Measurements from ENCODE around the gene CACNA2D1. TPM values are rescaled to one million over a fixed set of nuclear protein-coding genes. Genes with fewer than 3 reads are reported as not detected.
A peak's percentile ranks its signal among the peaks of the same experiment; 100 is the strongest.
"Not testable (repeated sequence)": the region's sequence is repeated elsewhere in the genome, so short reads cannot be mapped to it uniquely, and the experiment has no call there.

The CACNA2D1 gene
- polyA plus RNA-seq, 1 experiment = 19.5 TPM

DNA sequence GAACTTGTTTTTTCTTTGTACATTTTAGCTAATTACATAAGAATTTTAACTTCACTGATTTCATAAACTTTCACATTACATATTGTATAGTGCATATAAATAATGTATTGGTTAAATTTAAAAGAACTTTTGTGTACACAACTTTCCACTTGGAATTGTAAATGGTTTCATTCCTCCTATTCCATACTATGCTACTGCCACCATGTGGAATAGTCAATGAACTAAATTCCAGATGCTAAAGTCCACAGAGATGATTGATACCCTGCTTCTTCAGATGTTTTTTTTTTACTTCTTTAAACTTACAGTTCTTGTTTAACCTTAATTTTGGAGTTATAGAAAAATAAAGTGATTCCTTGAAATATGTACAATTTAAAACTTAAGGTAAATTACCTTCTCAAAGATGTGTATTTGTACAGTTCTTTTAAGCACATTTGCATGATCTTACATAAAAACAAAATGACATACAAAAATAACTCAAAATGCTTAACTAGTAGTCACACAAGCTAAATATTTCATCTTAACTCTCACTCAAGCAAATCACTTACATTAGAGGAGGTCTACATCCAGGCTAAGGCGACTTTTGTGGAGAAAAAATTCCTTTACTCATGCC is 426.1 kb downstream of the CACNA2D1 start:
- Histone ChIP-seq H3K9me3 (ENCODE audit: control insufficient read depth, insufficient read depth, low read length) (no peaks in the 10 kb centered on the region), H3K27ac (ENCODE audit: low read depth, low read length) (no peak overlapping the region), H3K27me3 (ENCODE audit: control insufficient read depth, insufficient read depth, low read length) (no peaks in the 10 kb centered on the region), H3K4me3 (ENCODE audit: low read depth, low read length) (no peak overlapping the region)
- DNase-seq (ENCODE audit: low read depth, low spot score) = peak; percentile 13
- CTCF ChIA-PET = interaction anchor here (0.5 to 6.5 kb wide), 12 partner anchors 26 to 534 kb away, joined by 3 to 132 read pairs (median 4); partner anchors contain the start of gene HGF
- TF ChIP-seq, protein P1, sequence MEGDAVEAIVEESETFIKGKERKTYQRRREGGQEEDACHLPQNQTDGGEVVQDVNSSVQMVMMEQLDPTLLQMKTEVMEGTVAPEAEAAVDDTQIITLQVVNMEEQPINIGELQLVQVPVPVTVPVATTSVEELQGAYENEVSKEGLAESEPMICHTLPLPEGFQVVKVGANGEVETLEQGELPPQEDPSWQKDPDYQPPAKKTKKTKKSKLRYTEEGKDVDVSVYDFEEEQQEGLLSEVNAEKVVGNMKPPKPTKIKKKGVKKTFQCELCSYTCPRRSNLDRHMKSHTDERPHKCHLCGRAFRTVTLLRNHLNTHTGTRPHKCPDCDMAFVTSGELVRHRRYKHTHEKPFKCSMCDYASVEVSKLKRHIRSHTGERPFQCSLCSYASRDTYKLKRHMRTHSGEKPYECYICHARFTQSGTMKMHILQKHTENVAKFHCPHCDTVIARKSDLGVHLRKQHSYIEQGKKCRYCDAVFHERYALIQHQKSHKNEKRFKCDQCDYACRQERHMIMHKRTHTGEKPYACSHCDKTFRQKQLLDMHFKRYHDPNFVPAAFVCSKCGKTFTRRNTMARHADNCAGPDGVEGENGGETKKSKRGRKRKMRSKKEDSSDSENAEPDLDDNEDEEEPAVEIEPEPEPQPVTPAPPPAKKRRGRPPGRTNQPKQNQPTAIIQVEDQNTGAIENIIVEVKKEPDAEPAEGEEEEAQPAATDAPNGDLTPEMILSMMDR (IDR thresholded peaks at IDR 0.05; ENCODE audit: low read depth, low read length) = peak; percentile 65
- POLR2A ChIA-PET = no interaction called here

DNA sequence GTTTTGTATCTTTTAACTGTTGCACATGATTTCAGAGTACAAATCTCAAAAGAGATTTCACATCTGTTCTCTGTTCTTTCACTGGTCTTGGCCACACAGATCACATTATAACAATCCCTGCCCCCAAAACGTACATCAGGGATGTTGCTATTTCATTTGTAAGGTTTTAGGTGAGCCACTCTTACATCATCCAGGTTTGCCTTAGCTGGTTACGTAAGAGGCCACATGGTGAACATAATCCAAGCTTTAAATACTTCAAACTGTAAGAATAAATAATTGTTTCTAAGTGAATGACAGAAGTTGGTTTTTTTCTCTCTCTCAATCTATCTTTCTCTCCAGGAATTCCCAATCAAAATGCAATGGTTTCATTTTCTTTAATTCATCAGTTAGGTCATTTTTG is 427.8 kb downstream of the CACNA2D1 start:
- Histone ChIP-seq H3K27me3 (ENCODE audit: control insufficient read depth, insufficient read depth, low read length) (no peaks in the 10 kb centered on the region), H3K27ac (ENCODE audit: low read depth, low read length) (no peak overlapping the region), H3K9me3 (ENCODE audit: control insufficient read depth, insufficient read depth, low read length) (no peaks in the 10 kb centered on the region), H3K4me3 (ENCODE audit: low read depth, low read length) (no peak overlapping the region)
- TF ChIP-seq, protein P1 (IDR thresholded peaks at IDR 0.05; ENCODE audit: low read depth, low read length) = no peak
- DNase-seq (ENCODE audit: low read depth, low spot score) = no peak
- ChIA-PET POLR2A (no interaction called here), CTCF (interaction anchor here (0.7 to 6.5 kb wide), 7 partner anchors 60 to 556 kb away, joined by 3 to 132 read pairs (median 6); partner anchors contain the start of gene HGF)

DNA sequence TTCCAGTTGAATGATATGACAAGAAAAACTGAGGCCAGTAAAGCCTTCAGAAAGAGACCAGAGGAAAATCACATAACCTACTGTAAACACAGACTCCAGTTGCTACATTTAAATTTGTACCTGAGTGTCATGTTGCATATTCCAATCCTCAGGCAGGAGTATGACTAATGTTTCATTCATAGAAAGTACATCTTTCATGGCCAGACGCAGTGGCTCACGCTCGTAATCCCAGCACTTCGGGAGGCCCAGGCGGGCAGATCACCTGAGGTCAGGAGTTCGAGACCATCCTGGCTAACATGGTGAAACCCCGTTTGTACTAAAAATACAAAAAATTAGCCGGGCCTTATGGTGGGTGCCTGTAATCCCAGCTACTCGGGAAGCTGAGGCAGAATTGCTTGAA is 429.0 kb downstream of the CACNA2D1 start:
- CTCF ChIA-PET = interaction anchor here (1.0 to 6.5 kb wide), 6 partner anchors 30 to 531 kb away, joined by 5 to 132 read pairs (median 8); partner anchors contain the start of gene HGF
- DNase-seq (ENCODE audit: low read depth, low spot score); H3K27me3 ChIP-seq (ENCODE audit: control insufficient read depth, insufficient read depth, low read length); POLR2A ChIA-PET; H3K9me3 ChIP-seq (ENCODE audit: control insufficient read depth, insufficient read depth, low read length); H3K27ac ChIP-seq (ENCODE audit: low read depth, low read length); H3K4me3 ChIP-seq (ENCODE audit: low read depth, low read length): not testable (repeated sequence)

DNA sequence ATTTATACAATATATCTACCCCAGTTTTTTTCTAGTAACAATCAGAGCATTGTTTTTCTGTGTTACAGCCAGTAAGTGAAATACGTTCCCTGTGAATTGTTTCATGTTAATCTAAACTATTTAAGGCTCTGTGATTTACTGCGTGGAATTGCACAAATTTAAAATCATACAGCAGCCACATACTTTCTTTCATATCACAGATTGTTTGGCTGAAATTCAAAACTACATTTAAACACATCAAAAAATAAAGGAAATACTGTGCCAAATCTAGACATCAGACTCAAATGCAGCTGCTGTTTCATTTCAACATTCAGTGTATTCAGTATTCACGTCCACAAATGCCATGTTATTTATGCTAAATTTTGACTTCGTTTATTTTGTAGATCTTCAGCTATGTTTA is 431.1 kb downstream of the CACNA2D1 start:
- Histone ChIP-seq H3K27ac (ENCODE audit: low read depth, low read length) (no peak overlapping the region), H3K9me3 (ENCODE audit: control insufficient read depth, insufficient read depth, low read length) (no peaks in the 10 kb centered on the region), H3K4me3 (ENCODE audit: low read depth, low read length) (no peak overlapping the region), H3K27me3 (ENCODE audit: control insufficient read depth, insufficient read depth, low read length) (no peaks in the 10 kb centered on the region)
- CTCF ChIA-PET = interaction anchor here (3.0 kb wide), 1 partner anchor 512 kb away, joined by 15 read pairs; no protein-coding TSS in a partner anchor
- TF ChIP-seq, protein P1 (IDR thresholded peaks at IDR 0.05; ENCODE audit: low read depth, low read length) = no peak
- DNase-seq (ENCODE audit: low read depth, low spot score) = no peak
- POLR2A ChIA-PET = no interaction called here

DNA sequence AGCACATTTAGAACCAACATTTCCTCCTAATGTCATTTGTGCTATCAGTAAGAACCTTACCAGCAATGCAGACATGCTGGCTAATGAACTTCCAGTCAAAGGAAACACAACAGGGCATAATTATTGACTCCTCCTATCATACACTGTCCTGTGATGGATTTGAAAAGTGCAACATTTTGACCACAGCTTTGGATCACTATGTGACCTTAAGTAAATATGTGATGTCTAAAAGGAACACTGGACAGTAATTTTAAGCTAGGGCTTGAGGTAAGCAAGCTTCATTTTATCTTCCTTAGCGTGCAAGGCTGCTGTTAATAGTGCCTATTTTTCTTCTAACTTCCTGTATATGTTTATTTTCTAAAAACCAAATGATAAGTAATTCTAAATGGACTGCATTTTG is 433.2 kb downstream of the CACNA2D1 start:
- Histone ChIP-seq H3K4me3 (ENCODE audit: low read depth, low read length) (no peak overlapping the region), H3K27ac (ENCODE audit: low read depth, low read length) (no peak overlapping the region), H3K27me3 (ENCODE audit: control insufficient read depth, insufficient read depth, low read length) (no peaks in the 10 kb centered on the region), H3K9me3 (ENCODE audit: control insufficient read depth, insufficient read depth, low read length) (no peaks in the 10 kb centered on the region)
- ChIA-PET CTCF (interaction anchor here (3.0 kb wide), 1 partner anchor 510 kb away, joined by 15 read pairs; no protein-coding TSS in a partner anchor), POLR2A (no interaction called here)
- TF ChIP-seq, protein P1 (IDR thresholded peaks at IDR 0.05; ENCODE audit: low read depth, low read length) = no peak
- no peak for DNase-seq (ENCODE audit: low read depth, low spot score)
